Measurements from ENCODE around the gene COL4A6. TPM values are rescaled to one million over a fixed set of nuclear protein-coding genes. Genes with fewer than 3 reads are reported as not detected.
A peak's percentile ranks its signal among the peaks of the same experiment; 100 is the strongest.

Gene COL4A6
- total and polyA plus RNA-seq, 2 experiments from 2014 or later, result 4.0 to 12.9 TPM

DNA sequence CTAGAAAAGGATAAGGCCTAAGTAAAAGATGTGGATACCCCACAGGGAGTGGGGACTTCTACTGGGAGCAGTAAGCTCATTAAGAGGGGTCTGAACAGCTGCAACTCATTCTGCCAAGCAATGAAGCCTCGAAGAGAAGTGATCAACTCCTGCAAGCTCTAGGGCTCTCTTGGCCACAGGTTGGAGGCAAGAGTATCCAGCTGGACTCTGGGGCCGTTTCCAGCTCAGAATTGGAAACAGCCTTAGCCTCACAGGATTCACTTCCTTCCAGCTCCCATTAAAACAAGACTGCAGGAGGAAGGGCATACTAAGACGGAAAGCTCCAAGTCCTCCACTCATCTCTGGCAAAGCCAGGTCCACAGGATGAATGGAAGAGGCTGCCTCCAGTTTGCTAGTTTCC lies 220.3 kb downstream of the COL4A6 start:
- H3K9me3 ChIP-seq (ENCODE audit: low read depth), result no peaks in the 10 kb centered on the region
- no peak for DNase-seq (ENCODE audit: low spot score)
- WGBS (ENCODE audit: low lambda C conversion rate, missing lambda C conversion rate), result 63% methylated on average over 3 of the region's 3 CpGs
- no peaks in the 10 kb centered on the region for H3K36me3 ChIP-seq (replicated peaks; ENCODE audit: insufficient read depth, low read depth)
- H2AFZ ChIP-seq, result no peak overlapping the region
- no peaks in the 10 kb centered on the region for H3K9me2 ChIP-seq (replicated peaks; ENCODE audit: insufficient read depth)
- H3K27ac ChIP-seq, result no peak overlapping the region
- TF ChIP-seq EZH2 (IDR thresholded peaks at IDR 0.05; ENCODE audit: borderline replicate concordance) (no peak), EZH2phosphoT487 (IDR thresholded peaks at IDR 0.05; ENCODE audit: low read depth, severe bottlenecking, unreplicated experiment) (no peak)
- TF ChIP-seq, protein P1, sequence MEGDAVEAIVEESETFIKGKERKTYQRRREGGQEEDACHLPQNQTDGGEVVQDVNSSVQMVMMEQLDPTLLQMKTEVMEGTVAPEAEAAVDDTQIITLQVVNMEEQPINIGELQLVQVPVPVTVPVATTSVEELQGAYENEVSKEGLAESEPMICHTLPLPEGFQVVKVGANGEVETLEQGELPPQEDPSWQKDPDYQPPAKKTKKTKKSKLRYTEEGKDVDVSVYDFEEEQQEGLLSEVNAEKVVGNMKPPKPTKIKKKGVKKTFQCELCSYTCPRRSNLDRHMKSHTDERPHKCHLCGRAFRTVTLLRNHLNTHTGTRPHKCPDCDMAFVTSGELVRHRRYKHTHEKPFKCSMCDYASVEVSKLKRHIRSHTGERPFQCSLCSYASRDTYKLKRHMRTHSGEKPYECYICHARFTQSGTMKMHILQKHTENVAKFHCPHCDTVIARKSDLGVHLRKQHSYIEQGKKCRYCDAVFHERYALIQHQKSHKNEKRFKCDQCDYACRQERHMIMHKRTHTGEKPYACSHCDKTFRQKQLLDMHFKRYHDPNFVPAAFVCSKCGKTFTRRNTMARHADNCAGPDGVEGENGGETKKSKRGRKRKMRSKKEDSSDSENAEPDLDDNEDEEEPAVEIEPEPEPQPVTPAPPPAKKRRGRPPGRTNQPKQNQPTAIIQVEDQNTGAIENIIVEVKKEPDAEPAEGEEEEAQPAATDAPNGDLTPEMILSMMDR (IDR thresholded peaks at IDR 0.05; ENCODE audit: poor library complexity), result no peak
- H3K27me3 ChIP-seq, result no peaks in the 10 kb centered on the region
- H4K20me1 ChIP-seq (ENCODE audit: insufficient read depth, poor library complexity, severe bottlenecking), result no peaks in the 10 kb centered on the region
- peaks cover 13% of the 10 kb centered on the region for H3K4me1 ChIP-seq (ENCODE audit: insufficient read depth)
- no peak overlapping the region for H3K4me2 ChIP-seq
- no peaks in the 10 kb centered on the region for H3K79me2 ChIP-seq
- no peak overlapping the region for H3K4me3 ChIP-seq

DNA sequence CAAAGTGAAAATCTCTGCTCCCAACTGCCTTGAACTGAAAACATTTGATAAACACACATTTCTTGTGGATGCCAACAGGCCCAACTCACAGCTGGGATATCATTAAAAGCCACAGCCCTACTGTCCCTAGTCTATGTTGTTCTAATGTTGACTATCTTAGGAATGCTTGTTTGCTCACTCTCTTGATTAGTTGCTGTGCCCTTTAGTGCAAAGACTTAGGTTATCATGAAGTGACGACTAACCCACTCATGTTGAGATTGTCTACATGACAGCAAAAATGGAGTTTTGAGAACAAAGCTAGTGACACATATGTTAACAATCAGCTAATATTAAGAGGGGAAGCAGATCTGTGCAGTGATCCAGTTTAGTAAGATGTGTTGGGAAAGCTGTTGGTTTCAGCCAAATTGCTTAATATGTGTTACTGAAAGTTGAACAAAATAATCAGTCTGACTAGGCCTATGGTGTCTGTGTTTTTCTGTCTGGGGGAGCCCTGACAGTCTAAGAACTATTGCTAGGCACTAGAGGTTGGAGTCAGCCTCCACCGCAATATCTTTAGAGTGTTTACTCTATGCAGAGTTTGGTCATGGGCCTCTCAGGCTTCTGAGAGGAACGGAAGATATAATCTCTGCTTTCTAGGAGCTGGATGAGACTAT lies 221.2 kb downstream of the COL4A6 start:
- no peak for DNase-seq (ENCODE audit: low spot score)
- H3K4me3 ChIP-seq, result no peak overlapping the region
- no peak overlapping the region for H3K4me2 ChIP-seq
- peak overlapping the region; percentile 49 for H3K27ac ChIP-seq
- H3K9me3 ChIP-seq (ENCODE audit: low read depth), result no peaks in the 10 kb centered on the region
- TF ChIP-seq EZH2 (IDR thresholded peaks at IDR 0.05; ENCODE audit: borderline replicate concordance), result no peak
- TF ChIP-seq EZH2phosphoT487 (IDR thresholded peaks at IDR 0.05; ENCODE audit: low read depth, severe bottlenecking, unreplicated experiment), result no peak
- TF ChIP-seq, protein P1 (IDR thresholded peaks at IDR 0.05; ENCODE audit: poor library complexity), result no peak
- H3K9me2 ChIP-seq (replicated peaks; ENCODE audit: insufficient read depth), result no peaks in the 10 kb centered on the region
- H3K36me3 ChIP-seq (replicated peaks; ENCODE audit: insufficient read depth, low read depth), result no peaks in the 10 kb centered on the region
- no peak overlapping the region for H2AFZ ChIP-seq
- H4K20me1 ChIP-seq (ENCODE audit: insufficient read depth, poor library complexity, severe bottlenecking), result no peaks in the 10 kb centered on the region
- H3K4me1 ChIP-seq (ENCODE audit: insufficient read depth), result peaks cover 13% of the 10 kb centered on the region
- H3K79me2 ChIP-seq, result no peaks in the 10 kb centered on the region
- 54% methylated on average over 3 of the region's 3 CpGs for WGBS (ENCODE audit: low lambda C conversion rate, missing lambda C conversion rate)
- no peaks in the 10 kb centered on the region for H3K27me3 ChIP-seq

DNA sequence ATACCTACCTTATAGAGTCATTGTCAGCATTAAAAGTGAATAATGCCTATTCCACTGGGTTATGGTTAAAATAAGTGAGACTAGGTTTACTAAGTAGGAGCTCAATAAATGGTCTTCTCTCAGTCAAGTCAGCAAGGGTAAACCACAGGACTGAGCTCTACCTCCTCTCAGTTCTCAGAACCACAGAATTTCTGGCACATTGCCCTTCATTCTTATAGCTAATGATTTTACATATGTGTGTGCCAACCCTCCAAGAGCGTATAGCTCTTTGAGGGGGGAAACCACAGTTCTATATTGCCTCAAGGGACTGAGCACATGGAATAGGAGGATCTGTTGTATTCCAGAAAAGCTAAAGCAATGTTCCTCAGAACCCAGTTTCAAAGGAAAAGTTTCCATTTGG lies 221.8 kb downstream of the COL4A6 start:
- WGBS (ENCODE audit: low lambda C conversion rate, missing lambda C conversion rate), result 73% methylated on average over 1 of the region's 1 CpG
- Histone ChIP-seq H3K4me3 (no peak overlapping the region), H3K9me2 (replicated peaks; ENCODE audit: insufficient read depth) (no peaks in the 10 kb centered on the region), H2AFZ (no peak overlapping the region), H3K4me2 (no peak overlapping the region), H3K27me3 (no peaks in the 10 kb centered on the region), H3K9me3 (ENCODE audit: low read depth) (no peaks in the 10 kb centered on the region), H3K4me1 (ENCODE audit: insufficient read depth) (peaks cover 13% of the 10 kb centered on the region), H4K20me1 (ENCODE audit: insufficient read depth, poor library complexity, severe bottlenecking) (no peaks in the 10 kb centered on the region), H3K79me2 (no peaks in the 10 kb centered on the region), H3K27ac (peak overlapping the region; percentile 49), H3K36me3 (replicated peaks; ENCODE audit: insufficient read depth, low read depth) (no peaks in the 10 kb centered on the region)
- no peak for DNase-seq (ENCODE audit: low spot score)
- TF ChIP-seq EZH2 (IDR thresholded peaks at IDR 0.05; ENCODE audit: borderline replicate concordance) (no peak), EZH2phosphoT487 (IDR thresholded peaks at IDR 0.05; ENCODE audit: low read depth, severe bottlenecking, unreplicated experiment) (no peak)
- TF ChIP-seq, protein P1 (IDR thresholded peaks at IDR 0.05; ENCODE audit: poor library complexity), result no peak

All from hepatocyte (in vitro differentiated cells).